ENCODE data around the gene UBE2N. TPM values are rescaled to one million over a fixed set of nuclear protein-coding genes. Genes with fewer than 3 reads are reported as not detected.

UBE2N gene
- total and polyA plus RNA-seq, 2 donors (not counting 3 experiments of a cell fraction or from before 2014, with no cell fraction given), result 59.2 to 125 TPM

DNA sequence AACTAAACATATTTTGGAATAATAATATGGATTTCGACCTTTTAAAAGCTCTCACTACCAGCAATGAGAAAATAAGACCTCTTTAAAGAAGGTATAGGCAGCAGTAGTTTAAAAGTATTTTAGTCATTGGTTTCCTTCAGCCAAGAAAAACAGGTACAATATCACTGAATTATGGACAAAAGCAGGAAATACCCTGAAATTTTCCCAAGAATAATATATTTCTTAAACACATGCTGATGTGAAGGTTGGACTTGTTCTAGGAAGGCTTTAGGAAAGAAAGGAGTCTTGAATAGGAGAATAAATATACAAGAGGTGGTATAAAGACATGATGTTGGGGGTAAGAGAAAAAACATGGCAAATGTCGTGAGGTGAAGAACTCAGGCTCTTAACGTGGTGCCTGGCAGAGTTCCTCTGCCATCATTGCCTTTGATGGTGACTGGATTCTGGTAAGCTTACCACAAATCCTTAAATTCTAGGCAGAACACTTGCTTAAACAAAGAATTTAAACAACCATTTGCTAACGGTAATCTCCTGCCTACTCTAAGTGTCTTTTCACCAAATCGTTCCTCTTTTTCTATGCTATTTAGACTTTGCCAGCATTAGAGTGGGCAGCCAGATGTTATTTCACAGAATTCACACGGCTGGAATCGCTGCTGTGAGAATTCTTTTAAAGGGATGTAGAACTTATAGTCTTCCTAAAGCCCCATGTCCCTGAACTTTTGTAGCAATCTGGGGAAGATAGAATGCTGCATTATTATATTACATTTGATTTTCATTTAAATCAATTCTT, 75.9 kb downstream of the UBE2N start:
- Histone ChIP-seq H3K79me2 (ENCODE audit: control insufficient read depth, insufficient read depth, low read length) (no peaks in the 10 kb centered on the region), H3K27ac (ENCODE audit: insufficient read depth, low read depth, low read length) (peak overlapping the region; percentile 38), H3K9me1 (replicated peaks; ENCODE audit: control insufficient read depth, extremely low read depth, insufficient read depth, low read length) (no peaks in the 10 kb centered on the region), H3K4me1 (ENCODE audit: control insufficient read depth, extremely low read depth, insufficient read depth, low read length) (peaks cover 10% of the 10 kb centered on the region), H3K9ac (replicated peaks; ENCODE audit: extremely low read depth, insufficient read depth, low read length) (no peak overlapping the region), H2AFZ (ENCODE audit: low read depth, low read length) (peak overlapping the region; percentile 9), H4K20me1 (replicated peaks; ENCODE audit: control insufficient read depth, extremely low read depth, insufficient read depth, low read length) (no peaks in the 10 kb centered on the region), H3K4me2 (ENCODE audit: insufficient read depth, low read length) (peak overlapping the region; percentile 63), H3K9me3 (replicated peaks; ENCODE audit: control insufficient read depth, insufficient read depth, low read length) (no peaks in the 10 kb centered on the region), H3K36me3 (ENCODE audit: control insufficient read depth in 2 of 2, extremely low read depth in 1 of 2, insufficient read depth in 2 of 2, low read length in 2 of 2) (no peaks in the 10 kb centered on the region), H3K27me3 (ENCODE audit: control insufficient read depth in 2 of 2, insufficient read depth in 2 of 2, low read length in 2 of 2) (no peaks in the 10 kb centered on the region), H3K4me3 (replicated peaks in 1 of 3; ENCODE audit: insufficient read depth in 1 of 3, low read depth in 1 of 3, low read length in 3 of 3) (no peak overlapping the region)
- dilution Hi-C loops (cut with MboI; ENCODE audit: extremely low pct_ligation_motif_present, low sequenced_read_pairs), result no loop called here
- DNase-seq (ENCODE audit: low read depth, low spot score) (peak; percentile 86), FAIRE-seq (peak; percentile 53)
- BruUV-seq (replicated peaks), result no TSS peak
- POLR2A ChIA-PET, result no interaction called here
- TF ChIP-seq, protein P1, sequence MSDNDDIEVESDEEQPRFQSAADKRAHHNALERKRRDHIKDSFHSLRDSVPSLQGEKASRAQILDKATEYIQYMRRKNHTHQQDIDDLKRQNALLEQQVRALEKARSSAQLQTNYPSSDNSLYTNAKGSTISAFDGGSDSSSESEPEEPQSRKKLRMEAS (IDR thresholded peaks at IDR 0.05; ENCODE audit: insufficient read depth, insufficient read length), result no peak
- TF ChIP-seq POLR2AphosphoS5 (IDR thresholded peaks at IDR 0.05; ENCODE audit: insufficient read depth, low read depth, low read length) (no peak), POLR2A (IDR thresholded peaks at IDR 0.05; ENCODE audit: low read depth, low read length) (no peak), JUN (IDR thresholded peaks at IDR 0.05; ENCODE audit: borderline replicate concordance, insufficient read depth, insufficient read length, low read depth) (no peak), EZH2 (IDR thresholded peaks at IDR 0.05; ENCODE audit: borderline replicate concordance, low read depth, low read length, severe bottlenecking) (no peak), GATA2 (IDR thresholded peaks at IDR 0.05; ENCODE audit: insufficient read depth, insufficient read length, low read depth, low read length) (no peak)
- TF ChIP-seq, protein P2, sequence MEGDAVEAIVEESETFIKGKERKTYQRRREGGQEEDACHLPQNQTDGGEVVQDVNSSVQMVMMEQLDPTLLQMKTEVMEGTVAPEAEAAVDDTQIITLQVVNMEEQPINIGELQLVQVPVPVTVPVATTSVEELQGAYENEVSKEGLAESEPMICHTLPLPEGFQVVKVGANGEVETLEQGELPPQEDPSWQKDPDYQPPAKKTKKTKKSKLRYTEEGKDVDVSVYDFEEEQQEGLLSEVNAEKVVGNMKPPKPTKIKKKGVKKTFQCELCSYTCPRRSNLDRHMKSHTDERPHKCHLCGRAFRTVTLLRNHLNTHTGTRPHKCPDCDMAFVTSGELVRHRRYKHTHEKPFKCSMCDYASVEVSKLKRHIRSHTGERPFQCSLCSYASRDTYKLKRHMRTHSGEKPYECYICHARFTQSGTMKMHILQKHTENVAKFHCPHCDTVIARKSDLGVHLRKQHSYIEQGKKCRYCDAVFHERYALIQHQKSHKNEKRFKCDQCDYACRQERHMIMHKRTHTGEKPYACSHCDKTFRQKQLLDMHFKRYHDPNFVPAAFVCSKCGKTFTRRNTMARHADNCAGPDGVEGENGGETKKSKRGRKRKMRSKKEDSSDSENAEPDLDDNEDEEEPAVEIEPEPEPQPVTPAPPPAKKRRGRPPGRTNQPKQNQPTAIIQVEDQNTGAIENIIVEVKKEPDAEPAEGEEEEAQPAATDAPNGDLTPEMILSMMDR (IDR thresholded peaks at IDR 0.05; ENCODE audit: extremely low read depth in 1 of 2, insufficient read depth in 1 of 2, low read depth in 1 of 2, low read length in 2 of 2), result no peak
- intact Hi-C loops (cut with micrococcal nuclease), result no loop called here
- CTCF ChIA-PET, result interaction anchor here (2.1 kb wide), 1 partner anchor 8 kb away, joined by 8 read pairs; no protein-coding TSS in a partner anchor

Data from endothelial cell of umbilical vein (primary cell).